Inflammatory macrophage treated with lipopolysaccharide for 1 hour (primary cell): ENCODE data around the gene LRRC31.

Experiments used
- DNase-seq, 2 donors: peaks; one replicate each; pipeline ENCODE4 v3.0.0-alpha.2; 2020 to 2022

LRRC31 gene

GRCh38 chr3:169812332-169813235 is 57.2 kb downstream of the LRRC31 start, which contains the start of the genes LRRC34 and LRRIQ4:
LRRC34 (minus strand) TSS chr3:169812904; CDS start chr3:169812548, 356 bp downstream.
LRRIQ4 (plus strand) TSS chr3:169812870; CDS start chr3:169821922, 9,052 bp downstream.
- DNase-seq: peak; percentile 51 to 61

- peak; percentile 6 to 10 for DNase-seq
Measured at GRCh38 chr3:169811631-169812331, 58.0 kb downstream of the LRRC31 start.

- no peak for DNase-seq
Measured at GRCh38 chr3:169809230-169809795, 60.4 kb downstream of the LRRC31 start.

DNA sequence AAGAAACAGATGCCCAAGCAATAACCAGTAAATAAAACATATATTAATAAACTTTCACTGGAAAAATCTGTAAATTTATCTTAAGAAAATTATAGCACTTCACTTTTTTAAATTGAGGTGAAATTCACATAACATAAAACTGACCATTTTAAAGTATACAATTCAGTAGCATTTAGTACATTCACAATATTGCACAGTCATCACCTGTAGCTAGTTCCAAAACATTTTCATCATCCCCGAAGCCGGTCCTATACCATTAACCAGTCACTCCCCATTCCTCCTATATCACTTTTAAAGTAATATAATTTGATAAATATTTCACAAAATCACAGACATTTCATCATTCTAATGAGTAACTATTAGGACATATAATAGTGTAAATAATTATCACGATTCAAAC is 65.1 kb downstream of the LRRC31 start:
- no peak for DNase-seq

GRCh38 chr3:169792359-169792758 is 77.4 kb downstream of the LRRC31 start:
- no peak for DNase-seq

GRCh38 chr3:169790687-169791429 is 78.9 kb downstream of the LRRC31 start:
- no peak for DNase-seq

- DNase-seq: no peak
Measured at GRCh38 chr3:169790219-169790618, 79.5 kb downstream of the LRRC31 start.
